CD4-positive, alpha-beta T cell treated with Interleukin-12 subunit alpha and Interleukin-12 subunit beta, for 1 hour (primary cell): ENCODE measurements around the gene CERS1.

ENCODE experiments used
- DNase-seq: peaks from one replicate; pipeline ENCODE4 v3.0.0-alpha.2; 2020

The CERS1 gene

GRCh38 chr19:18897094-18898029 lies 1.4 kb upstream of the CERS1 start:
- no peak for DNase-seq

- no peak for DNase-seq
These were observed 473 bp upstream of the CERS1 start for GRCh38 chr19:18896421-18896841.

- DNase-seq, result no peak
These were observed 727 bp downstream of the CERS1 start for GRCh38 chr19:18895038-18895823.

- no peak for DNase-seq
These were observed 1.5 kb downstream of the CERS1 start for GRCh38 chr19:18894254-18895037.

GRCh38 chr19:18893587-18894253 lies 2.2 kb downstream of the CERS1 start:
- DNase-seq, result no peak

- no peak for DNase-seq
These were observed 5.8 kb downstream of the CERS1 start for GRCh38 chr19:18889949-18890745.

- DNase-seq, result no peak
These were observed 9.0 kb downstream of the CERS1 start for GRCh38 chr19:18886972-18887371.

GRCh38 chr19:18883526-18884304 lies 12.2 kb downstream of the CERS1 start:
- DNase-seq, result no peak

GRCh38 chr19:18881491-18881890 lies 14.5 kb downstream of the CERS1 start:
- DNase-seq, result no peak

GRCh38 chr19:18879579-18880373 lies 16.2 kb downstream of the CERS1 start:
- DNase-seq, result peak; percentile 19

GRCh38 chr19:18878858-18879578 lies 16.9 kb downstream of the CERS1 start:
- DNase-seq, result no peak

- DNase-seq, result no peak
These were observed 17.7 kb downstream of the CERS1 start for GRCh38 chr19:18878058-18878797.

GRCh38 chr19:18876865-18877264 lies 19.1 kb downstream of the CERS1 start:
- no peak for DNase-seq

GRCh38 chr19:18875726-18876125 lies 20.2 kb downstream of the CERS1 start:
- DNase-seq, result no peak

GRCh38 chr19:18871543-18871942 lies 24.4 kb downstream of the CERS1 start:
- no peak for DNase-seq

GRCh38 chr19:18870531-18871172 lies 25.3 kb downstream of the CERS1 start:
- DNase-seq, result no peak

GRCh38 chr19:18869781-18870530 lies 26.0 kb downstream of the CERS1 start:
- DNase-seq, result no peak
